ENCODE data around the gene PPP1R8.

DNA sequence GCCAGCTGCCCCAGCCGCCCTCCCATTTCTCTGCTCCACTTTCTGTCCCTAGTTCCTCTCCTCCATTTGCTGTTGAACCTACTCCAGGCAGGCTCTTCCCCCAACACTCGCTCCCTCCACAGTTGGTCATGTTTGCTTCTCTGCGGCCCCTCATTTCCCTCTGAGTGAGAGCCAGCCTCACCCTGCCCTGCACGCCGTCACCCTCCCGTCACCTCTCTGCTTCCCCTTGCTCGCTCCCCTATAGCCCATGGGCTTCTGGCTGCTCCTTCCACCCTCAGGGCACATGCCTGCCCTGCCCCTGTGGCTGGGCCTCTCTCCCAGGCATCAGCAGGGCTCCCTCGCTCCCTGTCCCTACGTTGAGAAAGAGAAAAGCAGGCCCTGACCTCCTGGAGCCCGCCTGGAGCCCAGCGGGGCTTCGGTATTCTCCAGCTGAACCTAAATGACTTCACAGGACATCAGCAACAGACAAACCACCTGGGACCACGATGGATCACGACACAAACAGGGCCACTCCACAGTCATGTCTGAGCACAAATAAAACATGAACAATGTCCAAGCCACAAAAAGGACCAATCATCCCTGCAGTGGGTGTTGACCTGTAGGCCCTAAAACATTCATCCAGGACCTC lies 28.5 kb downstream of the PPP1R8 start:
- TF ChIP-seq, protein P1, sequence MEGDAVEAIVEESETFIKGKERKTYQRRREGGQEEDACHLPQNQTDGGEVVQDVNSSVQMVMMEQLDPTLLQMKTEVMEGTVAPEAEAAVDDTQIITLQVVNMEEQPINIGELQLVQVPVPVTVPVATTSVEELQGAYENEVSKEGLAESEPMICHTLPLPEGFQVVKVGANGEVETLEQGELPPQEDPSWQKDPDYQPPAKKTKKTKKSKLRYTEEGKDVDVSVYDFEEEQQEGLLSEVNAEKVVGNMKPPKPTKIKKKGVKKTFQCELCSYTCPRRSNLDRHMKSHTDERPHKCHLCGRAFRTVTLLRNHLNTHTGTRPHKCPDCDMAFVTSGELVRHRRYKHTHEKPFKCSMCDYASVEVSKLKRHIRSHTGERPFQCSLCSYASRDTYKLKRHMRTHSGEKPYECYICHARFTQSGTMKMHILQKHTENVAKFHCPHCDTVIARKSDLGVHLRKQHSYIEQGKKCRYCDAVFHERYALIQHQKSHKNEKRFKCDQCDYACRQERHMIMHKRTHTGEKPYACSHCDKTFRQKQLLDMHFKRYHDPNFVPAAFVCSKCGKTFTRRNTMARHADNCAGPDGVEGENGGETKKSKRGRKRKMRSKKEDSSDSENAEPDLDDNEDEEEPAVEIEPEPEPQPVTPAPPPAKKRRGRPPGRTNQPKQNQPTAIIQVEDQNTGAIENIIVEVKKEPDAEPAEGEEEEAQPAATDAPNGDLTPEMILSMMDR (IDR thresholded peaks at IDR 0.05; ENCODE audit: low read depth, low read length), result no peak
- TF ChIP-seq EZH2phosphoT487 (IDR thresholded peaks at IDR 0.05; ENCODE audit: low read depth), result no peak

Measured in OCI-LY3 (cell line).